GM18505 (cell line): ENCODE measurements around the gene OSGEPL1.

Experiments used
- ATAC-seq: cut with Tn5 transposase; IDR thresholded peaks from one replicate; pipeline ENCODE4 v1.9.1; 2021; ENCODE audit not compliant: unreplicated experiment
- POLR2A ChIP-seq: IDR thresholded peaks from 4 replicates; pipeline ENCODE4 v1.6.1; 2011; ENCODE audit warnings: borderline replicate concordance; ENCODE audit not compliant: insufficient read depth, insufficient read length; ENCODE audit errors: extremely low read depth

OSGEPL1 gene, protein sequence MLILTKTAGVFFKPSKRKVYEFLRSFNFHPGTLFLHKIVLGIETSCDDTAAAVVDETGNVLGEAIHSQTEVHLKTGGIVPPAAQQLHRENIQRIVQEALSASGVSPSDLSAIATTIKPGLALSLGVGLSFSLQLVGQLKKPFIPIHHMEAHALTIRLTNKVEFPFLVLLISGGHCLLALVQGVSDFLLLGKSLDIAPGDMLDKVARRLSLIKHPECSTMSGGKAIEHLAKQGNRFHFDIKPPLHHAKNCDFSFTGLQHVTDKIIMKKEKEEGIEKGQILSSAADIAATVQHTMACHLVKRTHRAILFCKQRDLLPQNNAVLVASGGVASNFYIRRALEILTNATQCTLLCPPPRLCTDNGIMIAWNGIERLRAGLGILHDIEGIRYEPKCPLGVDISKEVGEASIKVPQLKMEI

DNA sequence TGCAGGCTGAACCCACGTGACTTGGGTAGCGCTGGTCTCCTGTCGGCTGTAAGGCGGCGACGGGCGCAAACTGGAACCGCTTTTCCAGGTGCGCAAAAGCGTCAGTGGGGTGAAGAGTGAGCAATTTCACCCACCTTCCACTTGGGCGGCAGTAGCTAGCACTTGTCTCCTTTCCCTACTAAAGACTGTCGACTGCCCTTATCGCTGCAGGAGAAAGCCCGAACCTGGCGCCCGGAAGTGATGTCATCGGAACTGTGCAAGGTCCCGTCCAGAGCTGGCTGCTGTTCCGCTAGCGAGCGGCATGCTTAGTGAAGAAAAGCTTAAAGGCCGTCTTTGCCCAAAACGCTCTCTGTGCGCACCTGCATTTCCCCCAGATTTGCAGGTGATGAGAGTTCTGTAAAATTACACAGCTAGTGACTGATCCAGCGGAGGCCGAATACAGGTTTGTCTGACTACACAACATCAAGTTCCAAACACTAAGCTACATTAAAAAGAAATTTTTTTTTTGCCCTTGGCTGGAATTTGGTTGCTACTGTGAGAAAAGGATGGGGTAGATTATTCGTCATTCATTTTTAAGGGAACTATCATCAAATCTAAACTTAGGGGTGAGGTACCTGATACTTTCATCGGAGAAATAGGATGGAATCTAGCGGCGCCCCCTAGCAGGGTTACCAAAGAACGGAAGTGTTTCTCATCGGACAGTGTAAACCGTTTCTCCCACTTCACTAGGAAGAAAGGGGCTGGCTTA lies at the start of gene OSGEPL1:
Gene OSGEPL1, minus strand, starts transcription at position 242 of the 748 bp plus-strand sequence. CDS start 1,152 bp downstream, outside the sequence.
- TF ChIP-seq POLR2A: peak; percentile 86
- ATAC-seq: peak; percentile 97

DNA sequence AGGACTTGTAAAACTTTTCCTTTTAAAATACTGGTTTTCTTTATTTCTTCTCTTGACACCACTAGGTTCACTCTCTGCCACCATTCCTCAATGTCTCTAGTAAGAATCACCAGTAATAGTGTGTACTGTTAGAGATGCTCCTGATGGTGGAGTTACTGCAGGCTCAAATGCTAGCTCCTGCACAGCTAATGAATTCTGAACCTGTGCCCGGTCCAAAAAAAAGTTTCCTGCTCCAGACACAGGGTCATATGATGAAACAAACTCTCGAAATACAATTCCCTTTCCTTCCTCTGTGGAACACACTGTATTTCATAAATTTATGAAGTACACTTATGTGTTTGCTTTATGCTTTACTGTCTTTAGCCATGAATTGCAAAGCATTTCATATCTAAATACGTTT lies 40.8 kb upstream of the OSGEPL1 start:
- no peak for ATAC-seq
- no peak for TF ChIP-seq POLR2A

DNA sequence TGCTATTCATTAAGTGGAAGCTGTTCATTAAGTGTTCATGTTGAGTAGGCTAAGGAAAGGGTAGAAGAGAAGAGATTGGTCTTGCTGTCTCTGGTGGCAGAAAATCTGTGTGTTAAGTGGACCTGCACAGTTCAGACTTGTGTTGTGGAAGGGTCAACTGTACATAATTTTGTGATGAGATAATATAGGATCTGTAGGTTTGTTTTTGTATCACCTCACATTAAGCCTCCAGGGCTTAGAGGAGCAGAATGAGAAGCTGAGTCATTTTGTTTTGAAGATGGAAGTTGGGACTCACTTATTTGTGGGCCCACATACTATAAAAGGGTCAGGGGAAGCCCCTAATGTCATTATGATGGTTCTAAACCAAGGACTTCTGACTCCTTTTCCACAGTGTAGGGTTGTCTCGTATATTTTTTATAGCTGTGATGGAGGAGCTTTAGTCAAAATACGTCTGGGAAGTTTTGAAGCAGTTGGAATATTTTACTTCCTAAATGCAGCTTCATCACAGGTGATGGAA lies 39.9 kb upstream of the OSGEPL1 start:
- TF ChIP-seq POLR2A: no peak

DNA sequence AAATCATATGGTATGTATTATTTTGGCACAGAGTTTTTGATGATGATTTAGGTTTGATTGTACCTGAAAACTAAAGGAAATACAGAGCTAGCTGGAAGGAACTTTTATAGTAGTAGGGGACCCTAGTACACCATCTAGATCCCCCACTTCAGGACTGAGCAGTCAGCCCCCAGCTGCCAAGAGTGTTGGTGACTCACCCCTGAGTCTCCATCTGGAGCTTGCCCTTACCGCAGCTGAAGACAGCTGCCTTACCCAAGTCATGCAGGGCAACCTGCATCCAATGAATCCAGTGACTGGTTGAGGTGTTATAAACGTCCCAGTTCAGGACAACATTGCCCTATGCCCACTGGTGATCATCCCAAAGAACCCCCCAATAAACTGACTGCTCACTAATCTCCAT lies 36.9 kb upstream of the OSGEPL1 start:
- no peak for TF ChIP-seq POLR2A
- ATAC-seq: no peak

More for the DNA sequence above, 39.9 kb upstream of the OSGEPL1 start:
- ATAC-seq: no peak

DNA sequence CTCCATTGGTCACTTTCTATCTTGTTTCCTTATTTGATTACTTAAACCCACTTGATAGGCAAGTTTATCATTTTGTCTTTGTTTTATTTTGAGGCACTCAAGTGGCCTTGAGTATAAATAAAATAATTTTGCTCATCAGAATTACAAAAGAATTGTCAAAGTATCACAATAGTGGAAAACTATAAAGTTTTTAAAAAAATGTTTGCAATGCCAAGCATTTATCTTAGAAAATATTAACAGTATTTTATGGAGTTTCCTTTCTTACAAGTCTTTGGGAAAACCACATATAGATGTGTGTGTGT lies 36.4 kb upstream of the OSGEPL1 start:
- no peak for TF ChIP-seq POLR2A
- no peak for ATAC-seq

DNA sequence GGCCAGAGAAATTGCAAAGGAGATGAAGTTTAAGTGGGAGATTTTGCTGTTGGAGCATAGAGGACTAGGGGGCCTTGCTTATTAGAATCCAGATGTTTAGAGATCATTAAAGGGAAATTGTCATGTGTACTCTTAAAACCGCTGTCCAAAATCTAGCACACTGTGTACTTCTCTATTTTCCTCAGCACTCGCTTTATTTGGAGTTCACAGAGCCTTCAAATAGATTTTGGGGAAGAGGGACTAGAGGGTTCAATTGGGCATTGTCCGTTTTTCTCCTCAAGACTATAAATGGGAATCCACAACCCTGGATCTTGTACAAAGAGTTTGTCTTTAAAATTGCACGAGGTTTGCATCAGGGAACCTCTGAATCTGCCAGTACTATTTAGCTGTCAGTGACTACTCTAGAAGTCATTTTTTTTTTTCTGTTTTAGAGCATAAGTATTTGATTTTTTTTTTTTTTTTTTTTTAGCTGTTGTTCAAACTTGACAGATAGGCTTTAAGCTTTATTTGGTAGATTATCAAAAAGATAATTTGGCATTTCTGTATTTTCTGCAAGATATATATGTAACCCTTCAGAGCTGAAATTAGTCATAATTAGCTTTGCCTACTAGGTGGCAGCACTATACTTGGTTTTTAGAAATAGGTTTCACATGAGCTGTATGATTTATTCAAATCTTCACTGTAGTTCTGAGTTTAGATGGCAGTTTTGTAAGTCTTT lies 35.9 kb upstream of the OSGEPL1 start:
- ATAC-seq: peak; percentile 42
- TF ChIP-seq POLR2A: no peak

DNA sequence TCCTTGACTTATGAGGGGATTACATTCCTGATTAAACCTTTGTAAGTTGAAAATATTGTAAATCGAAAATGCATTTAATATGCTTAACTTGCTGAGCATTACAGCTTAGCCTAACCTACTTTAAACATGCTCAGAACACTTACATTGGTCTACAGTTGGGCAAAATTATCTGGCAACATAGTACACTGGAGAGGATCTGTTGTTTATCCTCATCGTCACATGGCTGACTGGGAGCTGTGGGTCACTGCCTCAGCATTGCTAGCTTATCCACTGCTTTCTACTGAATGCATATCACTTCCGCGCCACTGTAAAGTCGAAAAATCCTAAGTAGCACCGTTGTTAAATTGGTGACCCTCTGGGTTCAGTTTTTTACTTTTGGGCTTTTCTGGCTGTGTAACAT lies 35.3 kb upstream of the OSGEPL1 start:
- TF ChIP-seq POLR2A: no peak
- ATAC-seq: no peak

DNA sequence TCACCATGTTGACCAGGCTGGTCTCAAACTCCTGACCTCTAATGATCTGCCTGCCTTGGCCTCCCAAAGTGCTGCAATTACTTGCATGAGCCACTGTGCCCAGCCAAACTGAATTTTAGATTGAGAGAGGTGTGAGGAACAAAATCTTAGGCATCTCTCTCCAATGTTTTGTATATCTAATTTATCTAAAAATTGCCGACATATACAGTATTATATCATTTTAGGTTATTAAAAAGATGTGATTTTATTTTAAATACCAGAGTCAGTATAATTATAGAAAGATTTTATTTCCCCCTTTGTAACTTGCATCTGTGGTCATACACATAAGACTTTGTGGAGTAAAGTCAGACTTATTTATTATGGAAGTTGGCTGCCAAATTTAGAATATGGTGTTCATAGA lies 31.7 kb upstream of the OSGEPL1 start:
- no peak for TF ChIP-seq POLR2A

DNA sequence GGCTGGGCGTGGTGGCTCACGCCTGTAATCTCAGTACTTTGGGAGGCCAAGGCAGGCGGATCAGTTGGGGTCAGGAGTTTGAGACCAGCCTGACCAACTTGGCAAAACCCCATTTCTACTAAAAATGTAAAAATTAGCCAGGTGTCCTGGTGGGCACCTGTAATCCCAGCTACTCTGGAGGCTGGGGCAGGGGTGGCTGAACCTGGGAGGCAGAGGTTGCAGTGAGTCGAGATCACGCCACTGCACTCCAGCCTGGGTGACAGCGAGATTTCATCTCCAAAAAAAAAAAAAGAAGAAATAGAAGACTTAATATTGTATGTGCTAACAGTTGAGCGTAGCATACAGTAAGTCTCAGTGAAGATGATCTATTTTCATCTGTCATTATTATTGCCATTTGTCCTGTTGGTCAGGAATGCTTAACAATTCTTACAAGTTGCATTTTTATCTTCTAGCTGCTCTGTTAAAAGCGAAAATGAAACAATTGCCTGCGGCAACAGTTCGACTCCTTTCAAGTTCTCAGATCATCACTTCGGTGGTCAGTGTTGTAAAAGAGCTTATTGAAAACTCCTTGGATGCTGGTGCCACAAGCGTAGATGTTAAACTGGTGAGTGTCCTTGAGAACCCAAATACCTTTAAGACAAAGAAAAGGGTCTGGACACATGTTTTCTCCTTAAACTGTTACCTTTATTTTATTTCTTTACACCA lies 28.9 kb upstream of the OSGEPL1 start:
- no peak for ATAC-seq
- no peak for TF ChIP-seq POLR2A

More for the DNA sequence above, 31.7 kb upstream of the OSGEPL1 start:
- ATAC-seq: no peak

DNA sequence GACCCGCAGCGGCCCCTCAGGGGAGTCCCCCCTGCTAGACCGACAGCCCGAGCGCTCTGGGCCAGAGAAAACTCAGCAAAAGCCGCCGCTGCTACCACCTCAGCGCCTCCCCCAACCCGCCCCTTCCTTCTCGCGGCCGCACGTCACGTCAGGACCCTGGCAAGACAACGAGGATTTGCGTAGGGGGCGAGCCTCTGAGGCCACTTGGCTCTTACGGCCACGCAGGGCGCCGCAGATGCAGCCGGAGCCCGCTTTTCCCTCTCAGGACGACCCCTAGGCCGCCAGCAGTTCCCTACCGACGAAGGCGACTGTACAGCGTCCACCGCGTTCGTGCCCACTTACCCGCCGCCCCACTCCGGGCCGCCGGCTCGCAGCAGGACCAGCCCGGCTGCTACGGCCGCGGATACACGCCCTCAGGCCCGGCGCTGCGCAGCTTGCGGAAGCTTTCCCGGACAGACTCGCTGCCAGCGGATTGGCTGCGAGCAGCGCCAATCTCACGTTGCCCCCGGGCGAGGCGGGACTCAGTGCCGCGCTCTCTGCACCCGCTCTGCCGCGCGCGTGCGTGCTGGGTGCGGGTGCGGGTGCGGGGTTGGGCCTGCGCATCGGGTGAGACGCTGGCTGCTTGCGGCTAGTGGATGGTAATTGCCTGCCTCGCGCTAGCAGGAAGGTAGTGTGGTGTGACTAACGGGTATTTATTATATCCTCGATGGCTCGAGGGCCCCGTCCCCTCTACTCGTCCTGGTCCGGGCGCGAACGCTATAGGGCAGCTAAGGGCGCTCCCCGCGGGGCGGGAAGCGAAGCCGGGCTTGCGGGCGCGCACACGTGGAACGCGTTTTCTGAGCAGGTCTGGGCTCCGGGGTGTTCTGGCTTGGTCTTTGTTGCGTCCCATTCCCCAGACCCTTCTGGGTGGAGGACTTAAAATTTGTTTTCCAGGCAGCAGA lies 21.6 kb upstream of the OSGEPL1 start, which contains the start of the genes ORMDL1 and PMS1:
Gene ORMDL1, minus strand, starts transcription at position 413 of the 941 bp plus-strand sequence. CDS start 1,744 bp downstream, outside the sequence.
Gene PMS1, plus strand, starts transcription at position 524 of the 941 bp plus-strand sequence. CDS start 7,360 bp downstream, outside the sequence.
- ATAC-seq: peak; percentile 94
- TF ChIP-seq POLR2A: peak; percentile 96

DNA sequence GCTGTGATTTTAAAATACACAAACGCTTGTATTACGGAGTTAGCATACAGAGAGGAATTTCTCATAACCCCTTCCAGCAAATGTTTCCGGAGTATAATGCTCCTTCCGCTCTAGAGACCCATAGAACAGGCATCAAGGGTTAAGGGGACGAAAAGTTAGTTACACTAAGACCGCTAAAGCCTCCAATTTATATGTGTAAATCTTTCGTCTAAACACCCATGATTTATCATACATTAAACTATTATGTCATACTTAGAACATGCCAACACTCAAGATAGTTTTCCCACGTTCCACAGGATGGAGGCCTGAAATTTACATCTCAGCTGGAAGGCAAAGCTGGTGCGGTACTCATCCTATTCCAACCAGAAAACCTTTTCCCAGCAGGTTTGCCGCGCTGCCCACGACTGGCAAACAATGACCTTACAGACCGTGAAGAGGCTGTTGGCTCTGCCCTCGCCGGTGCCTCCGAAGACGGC lies 20.9 kb upstream of the OSGEPL1 start:
- ATAC-seq: no peak
- no peak for TF ChIP-seq POLR2A
